ENCODE measurements around the gene ADAMTS16. TPM values are rescaled to one million over a fixed set of nuclear protein-coding genes. Genes with fewer than 3 reads are reported as not detected.

The ADAMTS16 gene
- total and polyA plus RNA-seq, 9 donors, result 4.3 to 12.1 (median 6.4) TPM

- H3K9me3 ChIP-seq (replicated peaks; ENCODE audit: control insufficient read depth, low read depth, low read length), result peaks cover 2% of the 10 kb centered on the region
- no CpG with 5 or more reads among the region's 1 CpG for WGBS (ENCODE audit: insufficient coverage)
- DNase-seq, result peak; percentile 18
These were observed 135.1 kb downstream of the ADAMTS16 start for GRCh38 chr5:5275211-5275610.

GRCh38 chr5:5276430-5276829 is 136.3 kb downstream of the ADAMTS16 start:
- DNase-seq, result peak; percentile 30

More at GRCh38 chr5:5275211-5275610, 135.1 kb downstream of the ADAMTS16 start:
- Histone ChIP-seq H3K4me1 (ENCODE audit: control insufficient read depth, insufficient read depth, low read length) (peaks cover 4% of the 10 kb centered on the region), H3K27ac (ENCODE audit: low read length) (no peak overlapping the region), H3K4me3 (ENCODE audit: low read length) (no peak overlapping the region), H3K36me3 (ENCODE audit: control insufficient read depth, insufficient read depth, low read length) (no peaks in the 10 kb centered on the region), H3K27me3 (ENCODE audit: control insufficient read depth, insufficient read depth, low read length) (no peaks in the 10 kb centered on the region)

GRCh38 chr5:5276951-5277517 is 136.9 kb downstream of the ADAMTS16 start:
- H3K4me1 ChIP-seq (ENCODE audit: control insufficient read depth, insufficient read depth, low read length), result no peaks in the 10 kb centered on the region
- no peaks in the 10 kb centered on the region for H3K9me3 ChIP-seq (replicated peaks; ENCODE audit: control insufficient read depth, low read depth, low read length)
- H3K27ac ChIP-seq (ENCODE audit: low read length), result no peak overlapping the region
- no peak overlapping the region for H3K4me3 ChIP-seq (ENCODE audit: low read length)
- 80% methylated on average over 10 of the region's 12 CpGs for WGBS (ENCODE audit: insufficient coverage)
- no peak for DNase-seq
- H3K36me3 ChIP-seq (ENCODE audit: control insufficient read depth, insufficient read depth, low read length), result no peaks in the 10 kb centered on the region
- no peaks in the 10 kb centered on the region for H3K27me3 ChIP-seq (ENCODE audit: control insufficient read depth, insufficient read depth, low read length)

More at GRCh38 chr5:5276430-5276829, 136.3 kb downstream of the ADAMTS16 start:
- Histone ChIP-seq H3K27ac (ENCODE audit: low read length) (no peak overlapping the region), H3K27me3 (ENCODE audit: control insufficient read depth, insufficient read depth, low read length) (no peaks in the 10 kb centered on the region), H3K4me1 (ENCODE audit: control insufficient read depth, insufficient read depth, low read length) (no peaks in the 10 kb centered on the region), H3K4me3 (ENCODE audit: low read length) (no peak overlapping the region), H3K36me3 (ENCODE audit: control insufficient read depth, insufficient read depth, low read length) (no peaks in the 10 kb centered on the region), H3K9me3 (replicated peaks; ENCODE audit: control insufficient read depth, low read depth, low read length) (no peaks in the 10 kb centered on the region)
- WGBS (ENCODE audit: insufficient coverage), result 39% methylated on average over 5 of the region's 8 CpGs

GRCh38 chr5:5278201-5278814 is 138.2 kb downstream of the ADAMTS16 start:
- no peaks in the 10 kb centered on the region for H3K4me1 ChIP-seq (ENCODE audit: control insufficient read depth, insufficient read depth, low read length)
- no peak overlapping the region for H3K4me3 ChIP-seq (ENCODE audit: low read length)
- H3K27me3 ChIP-seq (ENCODE audit: control insufficient read depth, insufficient read depth, low read length), result no peaks in the 10 kb centered on the region
- DNase-seq, result no peak
- no peaks in the 10 kb centered on the region for H3K36me3 ChIP-seq (ENCODE audit: control insufficient read depth, insufficient read depth, low read length)
- H3K27ac ChIP-seq (ENCODE audit: low read length), result no peak overlapping the region
- WGBS (ENCODE audit: insufficient coverage), result no CpG with 5 or more reads among the region's 4 CpGs
- H3K9me3 ChIP-seq (replicated peaks; ENCODE audit: control insufficient read depth, low read depth, low read length), result no peaks in the 10 kb centered on the region

- Histone ChIP-seq H3K9me3 (replicated peaks; ENCODE audit: control insufficient read depth, low read depth, low read length) (peaks cover 2% of the 10 kb centered on the region), H3K4me1 (ENCODE audit: control insufficient read depth, insufficient read depth, low read length) (no peaks in the 10 kb centered on the region), H3K4me3 (ENCODE audit: low read length) (no peak overlapping the region), H3K27ac (ENCODE audit: low read length) (no peak overlapping the region), H3K36me3 (ENCODE audit: control insufficient read depth, insufficient read depth, low read length) (no peaks in the 10 kb centered on the region), H3K27me3 (ENCODE audit: control insufficient read depth, insufficient read depth, low read length) (no peaks in the 10 kb centered on the region)
- DNase-seq, result no peak
- WGBS (ENCODE audit: insufficient coverage), result no CpG with 5 or more reads among the region's 3 CpGs
These were observed 138.8 kb downstream of the ADAMTS16 start for GRCh38 chr5:5278815-5279381.

GRCh38 chr5:5285906-5286305 is 145.8 kb downstream of the ADAMTS16 start:
- Histone ChIP-seq H3K4me1 (ENCODE audit: control insufficient read depth, insufficient read depth, low read length) (no peaks in the 10 kb centered on the region), H3K27me3 (ENCODE audit: control insufficient read depth, insufficient read depth, low read length) (no peaks in the 10 kb centered on the region), H3K4me3 (ENCODE audit: low read length) (no peak overlapping the region), H3K36me3 (ENCODE audit: control insufficient read depth, insufficient read depth, low read length) (no peaks in the 10 kb centered on the region), H3K9me3 (replicated peaks; ENCODE audit: control insufficient read depth, low read depth, low read length) (peaks cover 2% of the 10 kb centered on the region), H3K27ac (ENCODE audit: low read length) (no peak overlapping the region)
- WGBS (ENCODE audit: insufficient coverage), result no CpG with 5 or more reads among the region's 3 CpGs
- no peak for DNase-seq

GRCh38 chr5:5287419-5287818 is 147.3 kb downstream of the ADAMTS16 start:
- peaks cover 2% of the 10 kb centered on the region for H3K9me3 ChIP-seq (replicated peaks; ENCODE audit: control insufficient read depth, low read depth, low read length)
- DNase-seq, result no peak
- H3K27ac ChIP-seq (ENCODE audit: low read length), result no peak overlapping the region
- WGBS (ENCODE audit: insufficient coverage), result 54% methylated on average over 4 of the region's 9 CpGs
- no peaks in the 10 kb centered on the region for H3K36me3 ChIP-seq (ENCODE audit: control insufficient read depth, insufficient read depth, low read length)
- H3K4me1 ChIP-seq (ENCODE audit: control insufficient read depth, insufficient read depth, low read length), result no peaks in the 10 kb centered on the region
- H3K27me3 ChIP-seq (ENCODE audit: control insufficient read depth, insufficient read depth, low read length), result no peaks in the 10 kb centered on the region
- H3K4me3 ChIP-seq (ENCODE audit: low read length), result no peak overlapping the region

- no peak overlapping the region for H3K4me3 ChIP-seq (ENCODE audit: low read length)
- no peak for DNase-seq
- WGBS (ENCODE audit: insufficient coverage), result no CpG with 5 or more reads among the region's 8 CpGs
These were observed 148.1 kb downstream of the ADAMTS16 start for GRCh38 chr5:5288201-5288600.

GRCh38 chr5:5289537-5289936 is 149.4 kb downstream of the ADAMTS16 start:
- H3K27ac ChIP-seq (ENCODE audit: low read length), result no peak overlapping the region
- WGBS (ENCODE audit: insufficient coverage), result 93% methylated on average over 2 of the region's 2 CpGs

More at GRCh38 chr5:5288201-5288600, 148.1 kb downstream of the ADAMTS16 start:
- Histone ChIP-seq H3K27ac (ENCODE audit: low read length) (no peak overlapping the region), H3K27me3 (ENCODE audit: control insufficient read depth, insufficient read depth, low read length) (no peaks in the 10 kb centered on the region), H3K4me1 (ENCODE audit: control insufficient read depth, insufficient read depth, low read length) (no peaks in the 10 kb centered on the region), H3K36me3 (ENCODE audit: control insufficient read depth, insufficient read depth, low read length) (no peaks in the 10 kb centered on the region), H3K9me3 (replicated peaks; ENCODE audit: control insufficient read depth, low read depth, low read length) (peaks cover 2% of the 10 kb centered on the region)

GRCh38 chr5:5290674-5291334 is 150.7 kb downstream of the ADAMTS16 start:
- peaks cover 4% of the 10 kb centered on the region for H3K4me1 ChIP-seq (ENCODE audit: control insufficient read depth, insufficient read depth, low read length)
- 85% methylated on average over 7 of the region's 10 CpGs for WGBS (ENCODE audit: insufficient coverage)
- no peak overlapping the region for H3K4me3 ChIP-seq (ENCODE audit: low read length)
- DNase-seq, result no peak
- H3K27me3 ChIP-seq (ENCODE audit: control insufficient read depth, insufficient read depth, low read length), result no peaks in the 10 kb centered on the region
- H3K9me3 ChIP-seq (replicated peaks; ENCODE audit: control insufficient read depth, low read depth, low read length), result peaks cover 4% of the 10 kb centered on the region
- H3K36me3 ChIP-seq (ENCODE audit: control insufficient read depth, insufficient read depth, low read length), result no peaks in the 10 kb centered on the region
- no peak overlapping the region for H3K27ac ChIP-seq (ENCODE audit: low read length)

More at GRCh38 chr5:5289537-5289936, 149.4 kb downstream of the ADAMTS16 start:
- no peak for DNase-seq
- no peaks in the 10 kb centered on the region for H3K4me1 ChIP-seq (ENCODE audit: control insufficient read depth, insufficient read depth, low read length)
- H3K27me3 ChIP-seq (ENCODE audit: control insufficient read depth, insufficient read depth, low read length), result no peaks in the 10 kb centered on the region
- no peaks in the 10 kb centered on the region for H3K36me3 ChIP-seq (ENCODE audit: control insufficient read depth, insufficient read depth, low read length)
- H3K9me3 ChIP-seq (replicated peaks; ENCODE audit: control insufficient read depth, low read depth, low read length), result peaks cover 4% of the 10 kb centered on the region
- H3K4me3 ChIP-seq (ENCODE audit: low read length), result no peak overlapping the region
